Left lobe of liver (tissue), 2 donors: ENCODE data around the gene ZNF785. TPM values are rescaled to one million over a fixed set of nuclear protein-coding genes. Genes with fewer than 3 reads are reported as not detected.

Experiments
- ATAC-seq: fragments of 200-7000 bp; cut with Tn5 transposase; one replicate; pipeline ENCODE4 v1.9.1; 2020; ENCODE audit warnings: mild to moderate bottlenecking, moderate library complexity
- DNase-seq: peaks from one replicate; pipeline ENCODE4 v3.0.0-alpha.2; 2020; ENCODE audit warnings: low spot score
- total RNA-seq: library from RNA; stranded (reverse); gene quantifications from one replicate; pipeline ENCODE4 v1.2.1, GENCODE V29; 2021
- donor health status: DM: no; HTN: no; CAD: no; lungs with moderate emphysema.
- donor health status: DM: no; HTN: yes; CAD: no.

ZNF785 gene
- total RNA-seq, 1 donor from 2014 or later = 11.8 TPM

GRCh38 chr16:30567160-30567990 is 18.1 kb downstream of the ZNF785 start:
- DNase-seq (no peak), ATAC-seq (no peak)

DNA sequence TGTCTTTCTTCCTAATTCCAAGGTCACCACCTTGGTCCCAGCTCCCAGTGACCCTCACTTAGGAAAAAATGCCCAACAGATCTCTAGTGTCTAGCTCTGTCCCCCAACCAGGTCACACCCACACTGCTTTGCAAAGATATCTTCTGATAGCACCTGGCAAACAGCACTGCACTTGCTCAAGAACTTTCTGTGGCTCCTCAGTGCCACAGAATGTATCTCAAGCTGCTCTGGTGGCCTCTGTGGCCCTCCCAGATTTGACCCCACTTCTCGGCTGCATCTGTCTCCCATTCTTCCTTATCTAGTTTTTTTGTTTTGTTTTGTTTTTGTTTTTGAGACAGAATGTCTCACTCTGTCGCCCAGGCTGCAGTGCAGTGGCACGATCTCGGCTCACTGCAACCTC is 19.0 kb downstream of the ZNF785 start:
- no peak for ATAC-seq
- DNase-seq = no peak

GRCh38 chr16:30565984-30566383 is 19.5 kb downstream of the ZNF785 start:
- ATAC-seq (no peak), DNase-seq (no peak)

GRCh38 chr16:30565526-30565925 is 20.0 kb downstream of the ZNF785 start:
- no peak for DNase-seq
- no peak for ATAC-seq

DNA sequence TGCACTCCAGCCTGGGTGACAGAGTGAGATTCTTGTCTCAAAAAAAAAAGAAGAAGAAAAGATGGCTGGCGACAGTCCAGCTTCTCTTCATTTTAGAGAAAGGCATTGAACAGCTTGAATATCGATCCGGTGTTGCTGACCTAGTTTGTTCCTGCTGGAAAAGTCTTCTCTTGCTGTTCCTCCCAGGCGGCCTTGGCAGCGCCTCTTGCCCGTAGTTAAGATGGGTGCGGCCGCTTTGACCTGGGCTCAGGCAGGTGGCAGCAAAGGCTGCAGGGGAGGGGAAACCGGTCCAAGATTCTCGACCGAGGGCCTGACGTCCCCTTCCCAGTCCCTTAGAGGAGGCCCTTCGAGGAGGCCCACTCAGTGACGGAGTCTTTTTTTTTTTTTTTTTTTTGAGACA is 23.5 kb downstream of the ZNF785 start:
- ATAC-seq = no peak
- DNase-seq = peak; percentile 56

DNA sequence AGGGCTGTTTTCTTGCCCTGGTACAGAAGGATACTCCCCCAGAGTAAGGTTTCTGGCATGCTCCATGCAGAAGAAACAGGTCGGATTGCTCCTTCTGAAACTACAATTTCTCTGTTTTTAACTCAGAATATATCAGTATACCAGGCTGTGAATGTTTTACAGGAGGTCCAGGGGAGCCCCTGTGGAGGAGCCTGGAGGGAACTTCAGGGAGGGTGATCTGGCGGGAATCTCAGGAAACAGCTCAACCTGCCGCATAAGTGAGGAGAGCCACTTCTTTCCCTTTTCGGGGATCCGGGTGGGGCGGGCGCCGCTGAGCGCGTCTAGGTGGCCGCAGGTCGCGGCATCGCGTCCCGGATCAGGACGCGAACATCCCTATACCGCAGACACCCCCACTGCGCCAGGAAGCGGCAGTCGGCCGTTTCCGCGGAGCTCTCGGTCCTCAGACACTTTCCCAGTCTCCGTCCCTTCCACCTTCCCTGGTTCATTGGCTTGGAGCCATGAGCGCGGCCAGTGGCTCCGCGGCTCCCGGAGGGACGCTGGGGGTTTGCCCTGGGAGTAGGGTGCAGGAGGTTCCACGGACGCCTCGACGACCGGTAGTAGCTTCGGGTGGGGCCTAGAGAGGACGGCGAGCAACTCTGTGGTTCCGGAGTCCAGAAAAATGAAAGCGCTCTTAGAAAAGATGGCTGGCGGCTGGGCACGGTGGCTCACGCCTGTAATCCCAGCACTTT is 24.2 kb downstream of the ZNF785 start:
- ATAC-seq = peak; percentile 24
- DNase-seq = peak; percentile 71

- ATAC-seq (no peak), DNase-seq (no peak)
Measured at GRCh38 chr16:30559690-30560089, 25.8 kb downstream of the ZNF785 start.

DNA sequence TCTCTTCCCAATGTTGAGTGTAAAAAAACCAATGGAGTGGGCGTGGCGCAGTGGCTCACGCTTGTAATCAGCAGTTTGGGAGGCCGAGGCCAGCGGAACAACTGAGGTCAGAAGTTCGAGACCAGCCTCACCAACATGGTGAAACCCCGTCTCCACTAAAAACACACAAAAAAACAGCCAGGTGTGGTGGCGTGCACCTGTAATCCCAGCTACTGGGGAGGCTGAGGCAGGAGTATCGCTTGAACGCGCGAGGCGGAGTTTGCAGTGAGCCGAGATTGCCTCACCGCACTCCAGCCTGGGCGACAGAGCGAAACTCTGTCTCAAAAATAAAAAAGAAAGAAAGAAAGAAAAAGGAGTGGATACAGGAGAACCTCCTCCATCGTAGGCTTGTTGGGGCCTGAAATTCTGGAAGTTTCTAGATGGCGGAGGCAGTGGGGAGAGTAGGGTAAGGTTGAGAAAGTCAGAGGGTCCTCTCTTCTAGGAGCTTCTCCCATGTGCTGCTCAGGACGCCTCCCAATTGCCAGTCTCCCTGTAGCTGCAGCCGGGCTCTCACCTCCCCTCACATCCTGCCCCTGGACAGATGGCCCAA is 26.6 kb downstream of the ZNF785 start:
- DNase-seq = no peak
- ATAC-seq = no peak

GRCh38 chr16:30557957-30558788 is 27.3 kb downstream of the ZNF785 start, which contains the start of gene ZNF764:
Gene ZNF764 (minus strand): TSS chr16:30558374. CDS start chr16:30558182, 192 bp downstream.
- DNase-seq = peak; percentile 99
- peak; percentile 92 for ATAC-seq

DNA sequence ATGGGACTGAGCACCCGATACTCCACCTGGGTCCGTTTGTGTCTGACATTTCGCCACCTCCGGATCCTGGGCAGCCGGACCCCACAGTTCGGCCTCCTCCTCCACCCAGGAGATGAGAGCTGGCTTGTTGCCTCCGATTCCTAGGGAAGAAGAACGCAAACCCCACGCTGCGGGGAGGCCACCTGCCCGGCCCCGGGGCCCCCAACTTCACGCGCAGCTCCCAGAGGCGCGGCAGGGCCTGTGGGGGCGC is 27.9 kb downstream of the ZNF785 start:
- DNase-seq = no peak
- ATAC-seq = peak; percentile 1

GRCh38 chr16:30556125-30556473 is 29.4 kb downstream of the ZNF785 start:
- no peak for DNase-seq
- ATAC-seq = no peak

DNA sequence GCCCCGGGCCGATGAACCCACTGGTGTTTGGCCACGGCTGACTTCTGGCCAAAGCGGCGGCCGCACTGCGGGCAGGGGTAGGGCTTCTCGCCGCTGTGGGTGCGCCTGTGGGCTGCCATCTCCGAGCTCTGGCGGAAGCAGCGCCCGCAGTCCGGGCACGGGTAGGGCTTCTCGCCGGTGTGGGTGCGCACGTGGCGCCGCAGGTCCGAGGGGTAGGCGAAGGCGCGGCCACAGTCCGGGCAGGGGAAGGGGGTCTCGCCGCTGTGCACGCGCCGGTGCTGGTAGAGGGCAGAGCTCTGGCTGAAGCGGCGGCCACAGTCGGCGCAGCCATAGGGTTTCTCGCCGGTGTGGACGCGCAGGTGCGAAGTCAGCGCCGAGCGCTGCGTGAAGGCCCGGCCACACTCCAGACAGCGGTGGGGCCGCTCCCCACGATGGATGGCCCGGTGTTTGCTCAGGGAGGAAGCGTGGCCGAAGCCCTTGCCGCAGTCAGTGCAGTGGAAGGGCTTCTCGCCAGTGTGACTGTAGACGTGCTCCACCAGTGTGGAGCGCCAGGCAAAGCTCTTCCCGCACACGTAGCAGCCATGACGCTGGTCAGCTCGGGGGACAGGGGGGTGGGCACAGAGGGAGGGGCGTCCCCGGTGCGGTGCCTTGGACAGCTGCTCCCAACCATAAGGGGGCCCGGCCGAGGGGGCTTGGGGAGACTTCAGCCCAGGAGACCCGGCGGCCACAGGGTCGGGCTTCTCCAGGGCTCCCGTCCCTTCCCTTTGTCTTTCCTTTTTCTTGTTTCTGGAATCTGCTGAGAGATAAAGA is 30.0 kb downstream of the ZNF785 start:
- no peak for DNase-seq
- no peak for ATAC-seq

GRCh38 chr16:30554557-30555314 is 30.8 kb downstream of the ZNF785 start:
- ATAC-seq (no peak), DNase-seq (no peak)

DNA sequence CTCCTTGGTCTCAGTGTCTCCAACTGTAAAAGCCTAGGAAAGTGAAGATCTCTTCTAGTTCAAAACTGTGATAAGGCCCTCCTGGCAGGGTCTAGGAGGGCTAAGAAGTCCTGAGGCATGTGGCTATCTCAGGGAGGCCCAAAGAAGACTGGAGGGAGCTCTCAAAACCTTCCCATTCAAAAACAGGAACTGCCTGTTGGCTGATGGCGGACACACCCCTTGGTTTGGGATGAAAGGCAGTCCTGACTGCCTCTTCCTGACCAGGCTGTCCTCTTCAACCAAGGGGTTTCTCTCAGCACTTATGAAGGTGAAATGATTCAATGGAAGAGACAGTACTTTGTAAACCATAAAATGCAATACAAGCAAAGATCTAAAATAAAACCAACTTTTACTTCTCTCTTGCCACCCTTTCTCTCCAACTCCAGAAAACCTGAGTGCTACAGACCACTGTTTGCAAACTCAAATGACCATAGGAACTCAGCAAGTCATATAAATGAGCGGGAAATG is 32.1 kb downstream of the ZNF785 start:
- ATAC-seq = no peak
- no peak for DNase-seq

DNA sequence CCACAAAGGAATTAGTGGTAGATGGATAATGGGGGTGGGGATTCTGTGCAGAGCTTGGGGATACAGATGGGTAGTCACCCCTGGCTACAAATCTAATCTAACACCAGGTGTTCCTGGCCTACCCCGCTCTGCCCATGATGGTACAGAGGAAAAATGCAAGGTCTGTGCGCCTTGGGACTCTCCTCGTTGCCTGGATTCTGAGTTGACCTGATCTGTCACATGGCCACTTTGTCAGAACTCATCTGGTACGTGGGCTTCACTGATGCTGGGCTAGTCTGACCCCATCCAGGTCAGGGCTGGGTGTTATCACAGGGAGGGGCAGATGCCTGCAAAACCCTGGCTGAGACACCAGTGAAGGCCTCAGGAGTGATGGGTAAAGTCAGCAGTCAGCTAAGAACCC is 32.5 kb downstream of the ZNF785 start:
- ATAC-seq (no peak), DNase-seq (no peak)

- DNase-seq = no peak
- no peak for ATAC-seq
Measured at GRCh38 chr16:30551781-30552180, 33.7 kb downstream of the ZNF785 start.

GRCh38 chr16:30548416-30549253 is 36.9 kb downstream of the ZNF785 start:
- ATAC-seq (no peak), DNase-seq (no peak)

- ATAC-seq (peak; percentile 21), DNase-seq (no peak)
Measured at GRCh38 chr16:30546115-30546514, 39.4 kb downstream of the ZNF785 start.

DNA sequence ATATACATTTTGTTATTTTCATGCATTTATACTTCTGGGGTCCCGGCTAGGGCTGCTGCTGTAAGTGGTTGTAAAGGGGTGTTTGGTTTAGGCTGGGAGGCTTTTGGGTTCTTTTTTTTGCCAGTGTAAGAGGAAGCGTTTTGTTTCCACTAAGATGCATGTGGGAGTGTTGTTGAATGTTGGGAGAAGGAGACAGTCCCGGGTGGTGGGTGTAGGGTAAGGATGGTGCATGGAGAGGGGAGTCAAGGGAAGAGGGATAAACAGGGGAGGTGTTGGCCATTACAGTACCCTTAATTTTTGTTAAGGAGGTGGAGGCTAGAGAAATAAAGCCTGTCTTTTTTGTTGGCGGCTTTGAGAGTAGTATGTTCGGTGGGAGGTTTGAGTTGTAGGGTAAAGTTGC is 42.4 kb downstream of the ZNF785 start:
- ATAC-seq = no peak
- DNase-seq = no peak
